ENCODE data around the gene RAPGEF3. TPM values are rescaled to one million over a fixed set of nuclear protein-coding genes. Genes with fewer than 3 reads are reported as not detected.

The RAPGEF3 gene
- total and polyA plus RNA-seq, 2 of the 8 experiments (the other 6 are each of a cell fraction or from before 2014, with no cell fraction given) = 5.0 to 9.4 TPM

GRCh38 chr12:47798382-47798948, 39.8 kb upstream of the RAPGEF3 start:
- Histone ChIP-seq H3K23ac (ENCODE audit: insufficient read length) (no peak overlapping the region), H2BK12ac (ENCODE audit: low read depth, low read length) (no peak overlapping the region), H3K79me1 (ENCODE audit: low read depth, low read length) (peaks cover 5% of the 10 kb centered on the region; the same call in 1 of the 2 replicates), H3K27me3 (replicated peaks in 1 of 4; ENCODE audit: control insufficient read depth in 3 of 4, extremely low read depth in 1 of 4, insufficient read depth in 3 of 4, low read length in 3 of 4) (no peaks in the 10 kb centered on the region), H3K9me3 (ENCODE audit: insufficient read depth in 2 of 2, low read depth in 1 of 2, low read length in 1 of 2) (no peaks in the 10 kb centered on the region), H2BK120ac (replicated peaks; ENCODE audit: low read depth, low read length) (no peak overlapping the region), H3K36me3 (ENCODE audit: control insufficient read depth in 2 of 4, insufficient read depth in 4 of 4, low read length in 3 of 4) (peaks cover 2 to 27% (median 10%) of the 10 kb centered on the region in 4 experiments; a peak in 5 of 8 replicates), H4K5ac (ENCODE audit: insufficient read length, low read depth, low read length) (no peak overlapping the region), H3K79me2 (ENCODE audit: control insufficient read depth in 1 of 2, insufficient read depth in 2 of 2, low read length in 2 of 2) (peaks cover 0 to 31% of the 10 kb centered on the region in 2 experiments; a peak in 2 of 4 replicates), H3K56ac (replicated peaks; ENCODE audit: insufficient read length, low read depth, low read length) (no peak overlapping the region), H2BK5ac (ENCODE audit: low read depth, low read length) (no peak overlapping the region), H3K4me2 (ENCODE audit: insufficient read depth in 1 of 2, low read depth in 2 of 2, low read length in 2 of 2) (no peak overlapping the region), H2AFZ (ENCODE audit: low read length) (no peak overlapping the region), H3K9ac (replicated peaks in 1 of 4; ENCODE audit: extremely low read depth in 1 of 4, low read depth in 3 of 4, low read length in 3 of 4) (no peak overlapping the region), H3K14ac (ENCODE audit: insufficient read length) (no peak overlapping the region), H3K4me3 (ENCODE audit: extremely low read depth in 1 of 4, insufficient read depth in 2 of 4, low read depth in 3 of 4, low read length in 4 of 4) (no peak overlapping the region), H3K4me1 (replicated peaks in 1 of 4; ENCODE audit: control insufficient read depth in 3 of 4, insufficient read depth in 4 of 4, low read length in 3 of 4) (peaks cover 0 to 13% (median 4%) of the 10 kb centered on the region in 4 experiments; a peak in 5 of 7 replicates), H3K4ac (replicated peaks; ENCODE audit: insufficient read length, low read depth, low read length) (no peak overlapping the region), H3K23me2 (ENCODE audit: low read depth, low read length) (0 out of 2 replicates have a peak, but pooled peaks cover under 1% of the 10 kb centered on the region), H4K8ac (ENCODE audit: extremely low read depth, insufficient read depth, low read length) (peak overlapping the region; percentile 9; the same call in 1 of the 2 replicates), H2BK15ac (ENCODE audit: low read length) (no peak overlapping the region), H4K91ac (replicated peaks; ENCODE audit: insufficient read length, low read length) (no peak overlapping the region), H4K20me1 (replicated peaks in 1 of 2; ENCODE audit: control insufficient read depth in 1 of 2, insufficient read depth in 2 of 2, low read length in 2 of 2) (peaks cover 6 to 8% of the 10 kb centered on the region in 2 experiments), H3K18ac (ENCODE audit: extremely low read depth, low read length) (no peak overlapping the region), H3K27ac (ENCODE audit: low read depth, low read length) (no peak overlapping the region), H2AK5ac (ENCODE audit: low read depth, low read length) (no peak overlapping the region), H2BK20ac (ENCODE audit: low read length) (no peak overlapping the region)
- FAIRE-seq (no peak), DNase-seq (ENCODE audit: low read depth in 1 of 2, low spot score in 2 of 2) (no peak)
- no peak for TF ChIP-seq CHD2 (IDR thresholded peaks at IDR 0.05; ENCODE audit: low read length)
- no peak for TF ChIP-seq KDM1A (IDR thresholded peaks at IDR 0.05; ENCODE audit: borderline replicate concordance, low read length)
- TF ChIP-seq ASH2L (IDR thresholded peaks at IDR 0.05; ENCODE audit: low read length) = no peak
- ChIA-PET CTCF (ENCODE audit: partially characterized antibody) (interaction anchor here (0.9 to 58.8 kb wide), 12 partner anchors 10 to 164 kb away, joined by 3 to 2001 read pairs (median 28); partner anchors contain the start of genes HDAC7 and TMEM106C), POLR2A (ENCODE audit: partially characterized antibody) (interaction anchor here (1.5 to 29.3 kb wide), 6 partner anchors 9 to 39 kb away, joined by 7 to 480 read pairs (median 14); partner anchors contain the start of gene SLC48A1)
- WGBS, 2 experiments (ENCODE audit: extremely low coverage in 1 of 2, insufficient coverage in 1 of 2, insufficient read length in 1 of 2, insufficient replicate concordance in 2 of 2, low coverage in 1 of 2, low lambda C conversion rate in 2 of 2, missing lambda C conversion rate in 1 of 2) = 91% methylated on average over 17 of the region's 17 CpGs; no CpG with 5 or more reads in 1 of the 2 experiments

Data from H1 (cell line).